SK-N-MC (cell line): ENCODE data around the gene OR56B4.
"Not testable (repeated sequence)": the region's sequence is repeated elsewhere in the genome, so short reads cannot be mapped to it uniquely, and the experiment has no call there.

Source experiments
- EZH2 ChIP-seq: fragments of 200-600 bp; sonication (generic); IDR thresholded peaks from one replicate; pipeline ENCODE4 v1.6.1; 2017; ENCODE audit warnings: antibody characterized with exemption
- FOXP2 ChIP-seq: optimal IDR thresholded peaks from 2 replicates; pipeline ENCODE3; 2011; ENCODE audit warnings: mild to moderate bottlenecking, moderate library complexity; ENCODE audit not compliant: insufficient read depth; ENCODE audit errors: extremely low read length, control extremely low read depth
- POLR2AphosphoS5 ChIP-seq: IDR thresholded peaks from 2 replicates; pipeline ENCODE4 v1.6.1; 2012; ENCODE audit warnings: mild to moderate bottlenecking, low read depth, low read length, borderline replicate concordance

DNA sequence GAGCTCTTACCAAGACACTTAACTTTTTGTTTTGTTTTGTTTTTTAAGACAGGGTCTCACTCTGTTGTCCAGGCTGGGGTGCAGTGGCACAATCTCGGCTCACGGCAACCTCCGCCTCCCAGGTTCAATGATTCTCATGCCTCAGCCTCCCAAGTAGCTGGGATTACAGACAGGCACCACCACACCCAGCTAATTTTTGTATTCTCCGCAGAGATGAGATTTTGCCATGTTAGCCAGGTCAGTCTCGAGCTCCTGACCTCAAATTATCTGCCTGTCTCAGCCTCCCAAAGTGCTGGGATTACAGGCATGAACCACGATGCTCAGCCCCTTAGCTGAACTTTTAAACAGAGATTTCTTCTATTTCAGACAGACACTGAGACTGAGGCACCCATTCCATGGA lies at the start of gene OR56B4:
- not testable (repeated sequence) for TF ChIP-seq EZH2, POLR2AphosphoS5, FOXP2
